Measurements from ENCODE around the gene ZNF212. TPM values are rescaled to one million over a fixed set of nuclear protein-coding genes. Genes with fewer than 3 reads are reported as not detected.

ZNF212 gene
- total and polyA plus RNA-seq, 10 donors = 6.7 to 15.0 (median 12.8) TPM

DNA sequence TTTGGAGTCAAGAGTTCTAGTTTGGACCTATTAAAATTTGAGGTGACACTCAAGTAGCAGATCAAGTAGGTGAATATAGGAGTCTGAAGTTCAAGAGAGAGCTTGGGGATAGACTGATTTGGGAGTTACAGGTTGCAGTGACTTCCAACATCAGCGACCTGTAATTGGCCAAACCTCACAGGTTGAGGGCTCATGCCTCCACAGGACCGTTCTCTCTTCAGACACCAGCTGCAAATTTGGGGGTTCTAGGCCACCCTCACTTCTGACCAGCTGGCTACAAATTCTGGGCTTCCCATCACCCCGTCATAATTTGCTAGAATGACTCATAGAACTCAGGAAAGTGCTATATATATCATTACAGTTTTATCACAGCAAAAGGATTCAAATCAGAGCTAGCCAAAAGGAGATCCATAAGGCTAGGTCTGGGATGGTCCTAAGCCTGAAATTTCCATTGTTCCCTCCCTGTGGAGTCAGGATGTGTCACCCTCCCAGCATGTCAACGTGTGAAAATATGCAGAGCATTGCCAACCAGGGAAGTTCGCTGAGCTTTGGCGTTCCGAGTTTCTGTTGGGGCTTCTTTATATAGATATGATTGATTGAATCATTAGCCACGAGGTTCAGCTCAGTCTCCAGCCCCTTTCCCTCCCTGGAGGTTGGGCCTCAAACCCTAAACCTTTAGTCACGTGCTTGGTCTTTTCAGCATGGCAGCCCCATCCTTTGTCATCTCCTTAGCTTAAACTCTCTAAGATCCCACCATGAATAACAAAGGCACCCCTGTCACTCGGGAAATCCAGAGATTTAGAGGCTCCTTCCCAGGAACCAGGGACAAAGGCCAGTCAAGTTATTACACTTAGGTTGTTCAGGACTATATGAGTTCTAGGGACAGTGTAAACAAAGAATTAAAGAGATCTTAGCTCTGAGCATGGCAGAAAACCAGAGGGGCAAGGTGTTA, 20.7 kb upstream of the ZNF212 start:
- 91 to 94% (median 93%) methylated on average over 10 of the region's 10 CpGs for WGBS, 5 donors
- Histone ChIP-seq H3K4me3 (no peak overlapping the region), H3K27ac (no peak overlapping the region), H3K4me1 (peaks cover 0 to 9% (median 0%) of the 10 kb centered on the region in 6 donors), H3K9me3 (no peaks in the 10 kb centered on the region), H3K36me3 (peaks cover 0 to 100% (median 72%) of the 10 kb centered on the region in 6 donors), H3K27me3 (replicated peaks in 1 of 7) (no peaks in the 10 kb centered on the region)
- no peak for TF ChIP-seq POLR2AphosphoS5 (IDR thresholded peaks at IDR 0.05)
- TF ChIP-seq POLR2A (IDR thresholded peaks at IDR 0.05) = no peak
- TF ChIP-seq, protein P1, sequence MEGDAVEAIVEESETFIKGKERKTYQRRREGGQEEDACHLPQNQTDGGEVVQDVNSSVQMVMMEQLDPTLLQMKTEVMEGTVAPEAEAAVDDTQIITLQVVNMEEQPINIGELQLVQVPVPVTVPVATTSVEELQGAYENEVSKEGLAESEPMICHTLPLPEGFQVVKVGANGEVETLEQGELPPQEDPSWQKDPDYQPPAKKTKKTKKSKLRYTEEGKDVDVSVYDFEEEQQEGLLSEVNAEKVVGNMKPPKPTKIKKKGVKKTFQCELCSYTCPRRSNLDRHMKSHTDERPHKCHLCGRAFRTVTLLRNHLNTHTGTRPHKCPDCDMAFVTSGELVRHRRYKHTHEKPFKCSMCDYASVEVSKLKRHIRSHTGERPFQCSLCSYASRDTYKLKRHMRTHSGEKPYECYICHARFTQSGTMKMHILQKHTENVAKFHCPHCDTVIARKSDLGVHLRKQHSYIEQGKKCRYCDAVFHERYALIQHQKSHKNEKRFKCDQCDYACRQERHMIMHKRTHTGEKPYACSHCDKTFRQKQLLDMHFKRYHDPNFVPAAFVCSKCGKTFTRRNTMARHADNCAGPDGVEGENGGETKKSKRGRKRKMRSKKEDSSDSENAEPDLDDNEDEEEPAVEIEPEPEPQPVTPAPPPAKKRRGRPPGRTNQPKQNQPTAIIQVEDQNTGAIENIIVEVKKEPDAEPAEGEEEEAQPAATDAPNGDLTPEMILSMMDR (IDR thresholded peaks at IDR 0.05 in 8 of 11, conservative IDR thresholded peaks at IDR 0.05 in 3 of 11) = no peak
- no peak for DNase-seq
- intact Hi-C loops (cut with DNase I; ENCODE audit: low total_unique reads) = no loop called here

DNA sequence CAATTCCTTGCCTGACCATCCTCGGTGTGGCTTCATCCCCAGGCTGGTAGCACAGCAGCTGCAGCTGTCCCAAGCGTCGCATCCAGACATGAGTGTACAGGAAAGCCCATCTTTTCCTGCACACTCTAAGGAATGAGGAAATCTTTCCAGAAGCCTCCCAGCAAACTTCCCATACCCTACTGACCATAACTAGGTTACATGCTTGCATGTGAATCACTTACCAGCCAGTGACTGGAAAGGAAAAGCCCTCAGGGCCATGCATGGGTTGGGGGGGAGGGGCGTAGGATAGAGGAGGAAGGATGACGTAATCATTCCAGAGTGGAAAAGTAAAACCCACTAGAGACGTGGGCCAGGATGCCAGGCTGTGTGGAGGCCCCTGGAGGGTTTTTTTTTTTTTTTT, 18.9 kb upstream of the ZNF212 start:
- 64 to 77% (median 75%) methylated on average over 6 of the region's 6 CpGs for WGBS, 5 donors
- Histone ChIP-seq H3K36me3 (peaks cover 0 to 100% (median 70%) of the 10 kb centered on the region in 6 donors), H3K4me3 (no peak overlapping the region), H3K4me1 (peaks cover 0 to 9% (median 0%) of the 10 kb centered on the region in 6 donors), H3K9me3 (peaks cover 0 to 5% (median 0%) of the 10 kb centered on the region in 8 donors), H3K27ac (no peak overlapping the region), H3K27me3 (replicated peaks in 1 of 7) (no peaks in the 10 kb centered on the region)
- DNase-seq = no peak
- intact Hi-C loops (cut with DNase I; ENCODE audit: low total_unique reads) = no loop called here
- TF ChIP-seq POLR2AphosphoS5 (IDR thresholded peaks at IDR 0.05) = no peak
- TF ChIP-seq, protein P1 (IDR thresholded peaks at IDR 0.05 in 8 of 11, conservative IDR thresholded peaks at IDR 0.05 in 3 of 11) = no peak
- TF ChIP-seq POLR2A (IDR thresholded peaks at IDR 0.05) = no peak

DNA sequence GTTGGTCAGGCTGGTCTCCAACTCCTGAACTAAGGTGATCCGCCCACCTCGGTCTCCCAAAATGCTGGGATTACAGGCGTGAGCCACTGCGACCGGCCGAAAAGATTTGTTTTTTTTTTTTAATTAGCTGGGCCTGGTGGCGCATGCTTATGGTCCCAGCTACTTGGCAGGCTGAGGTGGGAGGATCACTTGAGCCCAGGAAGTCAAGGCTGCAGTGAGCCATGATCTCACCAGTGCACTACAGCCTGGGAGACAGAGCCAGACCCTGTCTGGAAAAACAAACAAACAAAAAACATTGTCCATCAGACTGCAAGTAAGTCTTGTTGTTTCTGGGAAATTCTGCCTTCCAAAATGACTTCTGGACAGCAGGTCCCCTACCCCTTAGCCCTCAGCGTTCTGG, 16.3 kb upstream of the ZNF212 start:
- WGBS, 5 donors = 96 to 99% (median 98%) methylated on average over 7 to 8 of the region's 8 CpGs
- no peak for DNase-seq
- Histone ChIP-seq H3K4me3 (no peak overlapping the region), H3K9me3 (peaks cover 0 to 5% (median 0%) of the 10 kb centered on the region in 8 donors), H3K27me3 (replicated peaks in 1 of 7) (no peaks in the 10 kb centered on the region), H3K27ac (no peak overlapping the region), H3K36me3 (peaks cover 0 to 85% (median 58%) of the 10 kb centered on the region in 6 donors), H3K4me1 (no peaks in the 10 kb centered on the region)
- TF ChIP-seq POLR2A (IDR thresholded peaks at IDR 0.05) (no peak), POLR2AphosphoS5 (IDR thresholded peaks at IDR 0.05) (no peak)
- TF ChIP-seq, protein P1 (IDR thresholded peaks at IDR 0.05 in 8 of 11, conservative IDR thresholded peaks at IDR 0.05 in 3 of 11) = no peak
- intact Hi-C loops (cut with DNase I; ENCODE audit: low total_unique reads) = no loop called here

DNA sequence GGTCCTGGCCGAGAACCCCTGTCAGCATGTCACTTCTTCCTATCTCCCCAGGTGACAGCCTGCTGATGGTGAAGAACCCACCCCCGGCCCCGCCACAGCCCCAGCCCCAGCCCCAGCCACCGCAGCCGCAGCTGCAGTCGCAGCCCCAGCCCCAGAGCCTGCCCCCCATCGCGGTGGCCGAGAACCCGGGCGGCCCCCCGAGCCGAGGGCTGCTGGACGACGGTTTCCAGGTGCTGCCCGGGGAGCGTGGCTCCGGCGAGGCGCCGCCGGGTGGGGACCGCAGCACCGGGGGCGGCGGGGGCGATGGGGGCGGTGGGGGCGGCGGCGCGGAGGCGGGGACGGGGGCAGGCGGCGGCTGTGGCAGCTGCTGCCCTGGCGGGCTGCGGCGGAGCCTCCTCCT, 15.7 kb upstream of the ZNF212 start:
- 96 to 98% (median 97%) methylated on average over 6 to 39 of the region's 39 CpGs for WGBS, 5 donors
- Histone ChIP-seq H3K4me3 (no peak overlapping the region), H3K9me3 (peaks cover 0 to 5% (median 0%) of the 10 kb centered on the region in 8 donors), H3K27me3 (replicated peaks in 1 of 7) (no peaks in the 10 kb centered on the region), H3K4me1 (no peaks in the 10 kb centered on the region), H3K36me3 (peaks cover 0 to 80% (median 57%) of the 10 kb centered on the region in 6 donors), H3K27ac (no peak overlapping the region)
- no peak for DNase-seq
- intact Hi-C loops (cut with DNase I; ENCODE audit: low total_unique reads) = no loop called here
- TF ChIP-seq POLR2A (IDR thresholded peaks at IDR 0.05) = no peak
- TF ChIP-seq, protein P1 (IDR thresholded peaks at IDR 0.05 in 8 of 11, conservative IDR thresholded peaks at IDR 0.05 in 3 of 11) = no peak
- TF ChIP-seq POLR2AphosphoS5 (IDR thresholded peaks at IDR 0.05) = no peak
